GM12891 (cell line): ENCODE results near the gene MAML2.

Experiments used
- POLR2A ChIP-seq: IDR thresholded peaks from 2 replicates; pipeline ENCODE4 v1.6.1; 2011; ENCODE audit warnings: low read depth, low read length, control low read depth
- POLR2AphosphoS5 ChIP-seq: IDR thresholded peaks from 2 replicates; pipeline ENCODE4 v1.6.1; 2011; ENCODE audit warnings: low read depth, low read length, control low read depth
- POU2F2 ChIP-seq: IDR thresholded peaks from 2 replicates; pipeline ENCODE4 v1.6.1; 2011; ENCODE audit warnings: low read depth, mild to moderate bottlenecking, control low read depth, low read length, moderate library complexity

DNA sequence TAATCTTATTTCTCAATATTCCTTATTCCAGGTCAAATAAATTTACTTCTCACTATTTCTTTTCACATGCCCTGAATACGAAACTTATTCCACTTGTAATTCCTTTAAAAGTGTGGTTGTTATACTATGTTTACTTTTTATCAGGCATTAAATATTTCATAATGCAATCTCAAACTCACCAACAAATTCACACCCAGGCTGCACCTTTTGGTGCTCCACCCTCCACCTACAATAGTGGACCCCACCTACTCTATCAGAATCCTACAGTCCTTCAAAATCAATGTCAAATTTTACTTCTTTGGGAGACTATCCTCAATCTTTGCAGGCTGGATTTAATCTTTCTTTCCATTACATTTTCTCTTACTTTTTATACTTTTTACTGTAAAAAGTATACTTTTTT, 353.2 kb downstream of the MAML2 start:
- no peak for TF ChIP-seq POLR2A
- no peak for TF ChIP-seq POLR2AphosphoS5
- no peak for TF ChIP-seq POU2F2
